Measurements from ENCODE around the gene KIFC1. TPM values are rescaled to one million over a fixed set of nuclear protein-coding genes. Genes with fewer than 3 reads are reported as not detected.

Gene KIFC1
- total RNA-seq, 2 experiments from 2014 or later = 1.2 to 1.6 TPM

DNA sequence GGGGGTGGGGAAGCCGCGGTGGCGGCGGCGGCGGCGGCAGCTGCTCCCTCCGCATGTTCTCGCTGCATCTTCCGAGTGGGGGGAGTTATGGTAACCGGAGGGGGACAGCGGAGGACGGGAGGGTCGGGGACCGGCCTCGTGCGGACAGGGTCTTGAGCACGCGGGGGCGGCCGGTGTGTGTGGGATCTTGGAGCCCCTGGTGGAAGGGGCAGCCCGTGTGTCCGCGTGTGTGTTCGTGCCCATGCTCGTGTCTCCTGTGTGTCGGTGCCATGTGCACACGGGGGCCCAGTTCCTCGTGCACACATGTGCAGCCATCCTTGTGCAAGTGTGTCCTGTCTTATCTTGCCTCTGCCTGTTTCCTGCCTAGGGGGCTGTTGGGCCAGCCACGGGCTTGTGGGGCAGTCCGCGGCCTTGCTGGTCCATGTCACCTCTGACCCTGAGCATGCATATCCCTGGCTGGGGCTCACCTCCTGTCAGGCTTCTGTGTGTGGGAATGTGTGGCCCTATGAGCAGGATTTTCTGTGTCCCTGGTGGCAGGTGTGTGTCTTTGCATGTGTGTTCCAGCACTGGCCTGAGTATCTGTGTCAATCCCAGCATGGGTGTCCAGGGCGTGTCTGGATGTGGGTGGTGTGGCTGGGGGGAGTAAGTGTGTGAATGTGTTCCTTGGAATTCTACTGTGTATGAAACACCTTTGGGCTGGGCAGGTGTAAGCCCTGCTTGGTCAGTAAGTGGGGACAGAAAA, 36.8 kb downstream of the KIFC1 start:
- ATAC-seq (ENCODE audit: poor library complexity) (peak; percentile 1), DNase-seq (peak in 4 of 14 experiments; percentile 35 to 70 (median 58))
- Mint-ChIP-seq H3K4me1 (ENCODE audit: low read depth) (peaks cover 87% of the 10 kb centered on the region), H3K27ac (peak overlapping the region; percentile 92), H3K27me3 (no peaks in the 10 kb centered on the region), H3K36me3 (ENCODE audit: low read depth) (peaks cover 13% of the 10 kb centered on the region), H3K9me3 (no peaks in the 10 kb centered on the region), H3K4me3 (peak overlapping the region; percentile 93)
- Histone ChIP-seq H3K27ac (ENCODE audit: low read depth in 1 of 2, low read length in 2 of 2) (peak overlapping the region; percentile 64 to 73), H3K36me3 (ENCODE audit: insufficient read depth, low read length) (peaks cover 11% of the 10 kb centered on the region), H3K27me3 (ENCODE audit: control insufficient read depth in 1 of 2, insufficient read depth in 2 of 2, low read length in 2 of 2) (no peaks in the 10 kb centered on the region), H3K4me1 (ENCODE audit: insufficient read depth, low read length) (peaks cover 77% of the 10 kb centered on the region), H3K4me3 (ENCODE audit: low read length) (peak overlapping the region; percentile 71), H3K9me3 (ENCODE audit: control insufficient read depth in 1 of 2, insufficient read depth in 1 of 2, low read length in 2 of 2) (no peaks in the 10 kb centered on the region)
- POLR2A ChIA-PET = interaction anchor here (0.6 to 4.7 kb wide), 8 partner anchors 11 to 457 kb away, joined by 3 to 60 read pairs (median 9); partner anchors contain the start of genes CUTA, RPS18, SYNGAP1 and ZBTB22
- TF ChIP-seq CTCF (IDR thresholded peaks at IDR 0.05) = peak; percentile 58
- intact Hi-C loops (cut with DNase I, micrococcal nuclease) = loop anchor here (2.0 to 5.0 kb wide), 4 partner anchors 18 to 156 kb away; partner anchors contain the start of genes PHF1 (in 1 of the 2), RPS18 (in 1 of the 2), VPS52 (in 1 of the 2) and ZBTB9 (in 1 of the 2)
- CTCF ChIA-PET = interaction anchor here (0.7 to 1.4 kb wide), 4 partner anchors 11 to 152 kb away, joined by 3 to 6 read pairs (median 4); partner anchors contain the start of genes BAK1 and PHF1

- H3K4me1 Mint-ChIP-seq (ENCODE audit: low read depth) = peaks cover 84% of the 10 kb centered on the region
- peak overlapping the region; percentile 71 for H3K4me3 ChIP-seq (ENCODE audit: low read length)
- H3K4me1 ChIP-seq (ENCODE audit: insufficient read depth, low read length) = peaks cover 77% of the 10 kb centered on the region
- no peaks in the 10 kb centered on the region for H3K27me3 ChIP-seq (ENCODE audit: control insufficient read depth in 1 of 2, insufficient read depth in 2 of 2, low read length in 2 of 2)
- H3K36me3 Mint-ChIP-seq (ENCODE audit: low read depth) = peaks cover 19% of the 10 kb centered on the region
- DNase-seq = no peak
- peaks cover 10% of the 10 kb centered on the region for H3K36me3 ChIP-seq (ENCODE audit: insufficient read depth, low read length)
- H3K27ac Mint-ChIP-seq = peak overlapping the region; percentile 92
- intact Hi-C loops (cut with DNase I, micrococcal nuclease) = loop anchor here (1.0 to 5.0 kb wide), 5 partner anchors 18 to 157 kb away; partner anchors contain the start of genes KIFC1 (in 1 of the 2), PHF1 (in 1 of the 2), RPS18 (in 1 of the 2) and VPS52 (in 1 of the 2)
- ChIA-PET CTCF (interaction anchor here (1.0 to 1.4 kb wide), 2 partner anchors 12 to 151 kb away, joined by 3 to 6 read pairs; partner anchors contain the start of gene BAK1), POLR2A (interaction anchor here (0.7 to 4.7 kb wide), 10 partner anchors 12 to 457 kb away, joined by 3 to 60 read pairs (median 10); partner anchors contain the start of genes CUTA, SYNGAP1, ZBTB22 and ZBTB9)
- no peaks in the 10 kb centered on the region for H3K27me3 Mint-ChIP-seq
- no peaks in the 10 kb centered on the region for H3K9me3 ChIP-seq (ENCODE audit: control insufficient read depth in 1 of 2, insufficient read depth in 1 of 2, low read length in 2 of 2)
- peak overlapping the region; percentile 64 to 73 for H3K27ac ChIP-seq (ENCODE audit: low read depth in 1 of 2, low read length in 2 of 2)
- no peak for TF ChIP-seq CTCF (IDR thresholded peaks at IDR 0.05)
- H3K4me3 Mint-ChIP-seq = peak overlapping the region; percentile 93
- H3K9me3 Mint-ChIP-seq = no peaks in the 10 kb centered on the region
- no peak for ATAC-seq (ENCODE audit: poor library complexity)
Observed at GRCh38 chr6:33428966-33429749, 37.5 kb downstream of the KIFC1 start.

DNA sequence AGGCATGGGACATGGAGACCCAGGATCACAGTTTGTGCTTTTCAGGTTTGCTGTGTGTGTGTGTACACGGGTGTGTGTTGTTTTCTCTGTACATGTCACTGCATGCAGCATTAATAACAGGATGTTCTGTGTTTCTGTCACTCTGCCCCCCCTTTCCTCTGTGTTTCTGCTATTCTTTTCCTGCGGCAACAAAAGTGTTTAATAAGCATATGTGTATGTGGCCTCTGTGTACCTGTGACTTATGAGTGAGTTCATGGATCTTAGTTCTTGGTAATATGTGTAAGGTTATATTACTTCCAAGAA, 38.1 kb downstream of the KIFC1 start:
- peak in 4 of 14 experiments; percentile 43 to 85 (median 59) for DNase-seq

More for the DNA sequence above, 38.1 kb downstream of the KIFC1 start:
- H3K36me3 Mint-ChIP-seq (ENCODE audit: low read depth) = peaks cover 23% of the 10 kb centered on the region
- TF ChIP-seq CTCF (IDR thresholded peaks at IDR 0.05) = no peak
- ATAC-seq (ENCODE audit: poor library complexity) = peak; percentile 13
- H3K9me3 Mint-ChIP-seq = no peaks in the 10 kb centered on the region
- peak overlapping the region; percentile 92 for H3K27ac Mint-ChIP-seq
- Histone ChIP-seq H3K4me1 (ENCODE audit: insufficient read depth, low read length) (peaks cover 71% of the 10 kb centered on the region), H3K9me3 (ENCODE audit: control insufficient read depth in 1 of 2, insufficient read depth in 1 of 2, low read length in 2 of 2) (no peaks in the 10 kb centered on the region), H3K4me3 (ENCODE audit: low read length) (peak overlapping the region; percentile 71), H3K36me3 (ENCODE audit: insufficient read depth, low read length) (peaks cover 10% of the 10 kb centered on the region), H3K27ac (ENCODE audit: low read depth in 1 of 2, low read length in 2 of 2) (peak overlapping the region; percentile 64 to 73), H3K27me3 (ENCODE audit: control insufficient read depth in 1 of 2, insufficient read depth in 2 of 2, low read length in 2 of 2) (no peaks in the 10 kb centered on the region)
- ChIA-PET CTCF (interaction anchor here (1.4 kb wide), 1 partner anchor 150 kb away, joined by 6 read pairs; the partner anchor contains the start of gene BAK1), POLR2A (interaction anchor here (1.1 to 4.7 kb wide), 14 partner anchors 12 to 281 kb away, joined by 3 to 60 read pairs (median 10); partner anchors contain the start of genes CUTA, RPS18, SYNGAP1 and UQCC2)
- peaks cover 80% of the 10 kb centered on the region for H3K4me1 Mint-ChIP-seq (ENCODE audit: low read depth)
- no peaks in the 10 kb centered on the region for H3K27me3 Mint-ChIP-seq
- intact Hi-C loops (cut with DNase I, micrococcal nuclease) = loop anchor here (1.0 to 10.0 kb wide), 10 partner anchors 13 to 805 kb away; partner anchors contain the start of genes HMGA1 (in 1 of the 2), KIFC1 (in 1 of the 2), LEMD2 (in 1 of the 2) and PHF1 (in 1 of the 2)
- H3K4me3 Mint-ChIP-seq = peak overlapping the region; percentile 93
